Transverse colon (tissue), 4 donors: ENCODE data around the gene UBASH3B. TPM values are rescaled to one million over a fixed set of nuclear protein-coding genes. Genes with fewer than 3 reads are reported as not detected.
A peak's percentile ranks its signal among the peaks of the same experiment; 100 is the strongest.

Experiments used
- DNase-seq: peaks from one replicate; pipeline ENCODE4 v3.0.0-alpha.2; 2019
- H3K27ac ChIP-seq, 4 donors: fragments of 200-600 bp; sonication (generic); 2 replicates each; pipeline ENCODE4 v1.5.1; 2016 to 2018; ENCODE audit warnings: inconsistent platforms in 4 of 4
- H3K27me3 ChIP-seq: fragments of 200-600 bp; sonication (generic); 2 replicates; pipeline ENCODE4 v1.5.1; 2017; ENCODE audit warnings: inconsistent platforms
- H3K36me3 ChIP-seq, 4 donors: fragments of 200-600 bp; sonication (generic); 2 replicates each; pipeline ENCODE4 v1.5.1; 2017 to 2019; ENCODE audit warnings: inconsistent platforms in 4 of 4
- H3K4me1 ChIP-seq, 4 donors: fragments of 200-600 bp; sonication (generic); 2 replicates each; pipeline ENCODE4 v1.5.1; 2017 to 2020; ENCODE audit warnings: inconsistent platforms in 4 of 4
- H3K4me3 ChIP-seq, 4 donors: fragments of 200-600 bp; sonication (generic); 1 replicate in 1 of 4; 2 replicates in 3 of 4; pipeline versions ENCODE4 v1.5.1 to v1.6.1; 2017 to 2019; ENCODE audit warnings: inconsistent platforms in 4 of 4
- H3K9me3 ChIP-seq, 2 donors: fragments of 200-600 bp; sonication (generic); 2 replicates each; pipeline ENCODE4 v1.5.1; 2017 to 2019; ENCODE audit warnings: inconsistent platforms in 2 of 2
- CTCF ChIP-seq, 5 experiments: fragments of 200-600 bp in 3 of 5; fragments of 450-650 bp in 2 of 5; sonication (generic) in 3 of 5; IDR thresholded peaks; 1 replicate in 2 of 5; 2 replicates in 3 of 5; pipeline ENCODE4 v1.5.1; 2016 to 2017; ENCODE audit warnings: antibody characterized with exemption in 5 of 5, inconsistent platforms in 3 of 5, mild to moderate bottlenecking in 2 of 5, moderate library complexity in 1 of 5
- EP300 ChIP-seq: sonication (generic); formaldehyde crosslinking; IDR thresholded peaks from one replicate; pipeline ENCODE4 v1.6.1; 2017; ENCODE audit warnings: antibody characterized with exemption, low read depth
- POLR2A ChIP-seq: fragments of 450-650 bp; IDR thresholded peaks from one replicate; pipeline ENCODE4 v1.6.1; 2016; ENCODE audit warnings: antibody characterized with exemption, mild to moderate bottlenecking, moderate library complexity
- POLR2AphosphoS5 ChIP-seq, 3 donors: sonication (generic); formaldehyde crosslinking; IDR thresholded peaks; one replicate each; pipeline ENCODE4 v1.6.1; 2016; ENCODE audit warnings: antibody characterized with exemption in 3 of 3
- WGBS, 2 donors: methylation state at CpG; one replicate each; pipeline ENCODE4 v1.1.5; 2018; ENCODE audit warnings: low coverage in 1 of 2; 5-methylcytosine and 5-hydroxymethylcytosine counted together
- in situ Hi-C, 4 donors: fragments of 200-750 bp; cut with MboI; loops; one replicate each; pipeline versions ENCODE4 v1.15.0 to v1.15.1; 2017; ENCODE audit warnings: low sequenced_read_pairs in 3 of 4, low pct_ligation_motif_present in 1 of 4, low pct_unique_long_range_greater_than_20kb in 1 of 4
- intact Hi-C: fragments of 100-400 bp; cut with DNase I; formaldehyde crosslinking; loops from one replicate; pipeline ENCODE4 v1.15.1; 2023; ENCODE audit warnings: low total_unique reads
- total RNA-seq, 4 donors: library from RNA; depleted of rRNA; stranded (reverse); fragments of >200 nt; gene quantifications; one replicate each; pipeline ENCODE4 v1.1.0, GENCODE V29; 2016

The UBASH3B gene
- total RNA-seq, 4 donors from 2014 or later, result 2.0 to 101 (median 17.0) TPM

GRCh38 chr11:122681735-122682134, 26.2 kb downstream of the UBASH3B start:
- in situ Hi-C loops, result no loop called here
- intact Hi-C loops, result no loop called here
- H3K36me3 ChIP-seq, result no peaks in the 10 kb centered on the region
- no peak overlapping the region for H3K27ac ChIP-seq
- no peaks in the 10 kb centered on the region for H3K4me1 ChIP-seq
- H3K27me3 ChIP-seq, result no peaks in the 10 kb centered on the region
- no peak for DNase-seq
- no peaks in the 10 kb centered on the region for H3K9me3 ChIP-seq
- H3K4me3 ChIP-seq, result no peak overlapping the region
- TF ChIP-seq POLR2AphosphoS5 (IDR thresholded peaks at IDR 0.05) (no peak), POLR2A (no peak), CTCF (IDR thresholded peaks at IDR 0.05) (no peak), EP300 (no peak)
- WGBS, 2 donors, result 78 to 92% methylated on average over 4 to 7 of the region's 7 CpGs

GRCh38 chr11:122682464-122682863, 26.9 kb downstream of the UBASH3B start:
- no peak overlapping the region for H3K27ac ChIP-seq
- H3K36me3 ChIP-seq, result no peaks in the 10 kb centered on the region
- DNase-seq, result no peak
- H3K9me3 ChIP-seq, result no peaks in the 10 kb centered on the region
- TF ChIP-seq POLR2AphosphoS5 (IDR thresholded peaks at IDR 0.05), result no peak
- no peak for TF ChIP-seq CTCF (IDR thresholded peaks at IDR 0.05)
- no peak for TF ChIP-seq POLR2A
- WGBS, 2 donors, result 80 to 86% methylated on average over 2 to 4 of the region's 4 CpGs
- no peaks in the 10 kb centered on the region for H3K27me3 ChIP-seq
- H3K4me3 ChIP-seq, result no peak overlapping the region
- no peaks in the 10 kb centered on the region for H3K4me1 ChIP-seq
- intact Hi-C loops, result no loop called here
- in situ Hi-C loops, result no loop called here

GRCh38 chr11:122685041-122685440, 29.5 kb downstream of the UBASH3B start:
- intact Hi-C loops, result no loop called here
- no peaks in the 10 kb centered on the region for H3K36me3 ChIP-seq
- WGBS, 2 donors, result 80 to 100% methylated on average over 1 to 2 of the region's 2 CpGs
- no peak for DNase-seq
- H3K4me3 ChIP-seq, result no peak overlapping the region
- no peak overlapping the region for H3K27ac ChIP-seq
- H3K27me3 ChIP-seq, result no peaks in the 10 kb centered on the region
- H3K4me1 ChIP-seq, result no peaks in the 10 kb centered on the region
- TF ChIP-seq CTCF (IDR thresholded peaks at IDR 0.05) (no peak), POLR2A (no peak), EP300 (no peak), POLR2AphosphoS5 (IDR thresholded peaks at IDR 0.05) (no peak)
- in situ Hi-C loops, result no loop called here
- H3K9me3 ChIP-seq, result no peaks in the 10 kb centered on the region

- intact Hi-C loops, result no loop called here
- H3K27me3 ChIP-seq, result no peaks in the 10 kb centered on the region
Observed at GRCh38 chr11:122686111-122686510, 30.6 kb downstream of the UBASH3B start.

More at GRCh38 chr11:122686111-122686510, 30.6 kb downstream of the UBASH3B start:
- no peak for DNase-seq
- H3K4me3 ChIP-seq, result no peak overlapping the region
- TF ChIP-seq POLR2A (no peak), EP300 (no peak), POLR2AphosphoS5 (IDR thresholded peaks at IDR 0.05) (no peak), CTCF (IDR thresholded peaks at IDR 0.05) (no peak)
- H3K36me3 ChIP-seq, result no peaks in the 10 kb centered on the region
- WGBS, 2 donors, result 64 to 72% methylated on average over 7 to 8 of the region's 8 CpGs
- H3K4me1 ChIP-seq, result peaks cover 0 to 4% (median 0%) of the 10 kb centered on the region in 4 donors
- in situ Hi-C loops, result no loop called here
- H3K9me3 ChIP-seq, result no peaks in the 10 kb centered on the region
- peak overlapping the region in 3 of 4 donors; percentile 33 to 53 (median 48) for H3K27ac ChIP-seq
